ENCODE measurements around the gene UBE4A. TPM values are rescaled to one million over a fixed set of nuclear protein-coding genes. Genes with fewer than 3 reads are reported as not detected.

UBE4A gene
- total and polyA plus RNA-seq, 8 donors: 40.3 to 47.7 (median 44.0) TPM

DNA sequence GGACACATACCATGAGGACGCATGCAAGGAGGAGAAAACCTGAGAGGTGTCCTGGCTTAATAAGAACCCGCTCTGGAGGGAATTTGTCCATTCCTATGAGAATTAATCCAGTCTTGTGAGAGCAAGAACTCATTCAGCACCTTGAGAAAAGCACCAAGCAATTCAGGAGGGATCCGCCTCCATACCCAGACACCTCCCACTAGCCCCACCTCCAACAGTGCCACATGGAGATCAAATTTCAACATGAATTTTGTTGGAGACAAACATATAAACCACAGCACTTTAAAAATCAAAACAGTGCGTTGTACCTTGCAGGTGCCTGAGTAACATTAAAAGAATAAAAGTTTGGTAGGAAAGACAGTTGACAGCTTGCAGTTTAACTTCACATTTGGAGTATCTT, 11.4 kb downstream of the UBE4A start:
- Histone ChIP-seq H3K27ac (no peak overlapping the region), H3K36me3 (peaks cover 0 to 100% of the 10 kb centered on the region in 2 donors)
- intact Hi-C loops (cut with DNase I): no loop called here

DNA sequence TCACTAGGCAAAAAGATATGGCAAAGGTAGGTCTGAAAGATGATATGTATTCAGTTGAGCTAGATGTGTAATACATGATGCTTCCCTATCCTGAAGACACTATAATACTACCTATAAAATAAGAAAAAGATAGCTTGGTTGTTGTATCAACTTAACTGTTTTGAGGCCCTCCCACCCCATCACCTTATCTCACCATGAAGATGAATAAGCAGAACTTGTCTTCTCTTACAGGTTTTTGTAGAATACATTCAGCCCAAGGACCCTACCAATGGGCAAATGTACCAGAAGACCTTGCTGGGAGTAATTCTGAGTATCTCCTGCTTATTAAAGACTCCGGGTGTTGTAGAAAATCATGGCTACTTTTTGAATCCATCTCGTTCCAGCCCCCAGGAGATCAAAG, 13.9 kb downstream of the UBE4A start:
- TF ChIP-seq, protein P1, sequence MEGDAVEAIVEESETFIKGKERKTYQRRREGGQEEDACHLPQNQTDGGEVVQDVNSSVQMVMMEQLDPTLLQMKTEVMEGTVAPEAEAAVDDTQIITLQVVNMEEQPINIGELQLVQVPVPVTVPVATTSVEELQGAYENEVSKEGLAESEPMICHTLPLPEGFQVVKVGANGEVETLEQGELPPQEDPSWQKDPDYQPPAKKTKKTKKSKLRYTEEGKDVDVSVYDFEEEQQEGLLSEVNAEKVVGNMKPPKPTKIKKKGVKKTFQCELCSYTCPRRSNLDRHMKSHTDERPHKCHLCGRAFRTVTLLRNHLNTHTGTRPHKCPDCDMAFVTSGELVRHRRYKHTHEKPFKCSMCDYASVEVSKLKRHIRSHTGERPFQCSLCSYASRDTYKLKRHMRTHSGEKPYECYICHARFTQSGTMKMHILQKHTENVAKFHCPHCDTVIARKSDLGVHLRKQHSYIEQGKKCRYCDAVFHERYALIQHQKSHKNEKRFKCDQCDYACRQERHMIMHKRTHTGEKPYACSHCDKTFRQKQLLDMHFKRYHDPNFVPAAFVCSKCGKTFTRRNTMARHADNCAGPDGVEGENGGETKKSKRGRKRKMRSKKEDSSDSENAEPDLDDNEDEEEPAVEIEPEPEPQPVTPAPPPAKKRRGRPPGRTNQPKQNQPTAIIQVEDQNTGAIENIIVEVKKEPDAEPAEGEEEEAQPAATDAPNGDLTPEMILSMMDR (IDR thresholded peaks at IDR 0.05): no peak
- no peak overlapping the region for H3K27ac ChIP-seq
- peaks cover 0 to 100% of the 10 kb centered on the region in 2 donors for H3K36me3 ChIP-seq
- no peak overlapping the region for H3K4me3 ChIP-seq
- H3K4me1 ChIP-seq: no peaks in the 10 kb centered on the region
- no peak for ATAC-seq
- H3K27me3 ChIP-seq: no peaks in the 10 kb centered on the region
- H3K9me3 ChIP-seq: no peaks in the 10 kb centered on the region
- no peak for DNase-seq
- intact Hi-C loops (cut with DNase I): no loop called here

More for the DNA sequence above, 11.4 kb downstream of the UBE4A start:
- Histone ChIP-seq H3K4me1 (no peaks in the 10 kb centered on the region), H3K27me3 (no peaks in the 10 kb centered on the region), H3K4me3 (no peak overlapping the region), H3K9me3 (no peaks in the 10 kb centered on the region)
- TF ChIP-seq, protein P1 (IDR thresholded peaks at IDR 0.05): no peak
- DNase-seq (no peak), ATAC-seq (no peak)

DNA sequence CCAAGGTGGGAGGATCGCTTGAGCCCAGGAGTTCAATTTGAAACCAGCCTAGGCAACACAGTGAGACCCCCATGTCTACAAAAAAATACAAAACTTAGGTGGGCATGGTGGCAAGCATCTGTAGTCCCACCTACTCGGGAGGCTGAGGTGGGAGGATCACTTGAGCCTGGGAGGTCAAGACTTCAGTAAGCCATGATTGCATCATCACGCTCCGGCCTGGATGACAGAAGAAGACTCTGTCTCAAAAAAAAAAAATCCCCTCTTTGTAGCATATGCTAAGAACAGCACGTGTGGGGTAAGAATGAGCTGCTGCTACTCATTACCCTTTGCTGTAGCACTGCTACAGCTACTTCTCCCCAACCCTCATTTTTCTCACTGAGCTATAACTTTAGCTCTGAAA, 14.5 kb downstream of the UBE4A start:
- no peak for DNase-seq
- ATAC-seq: no peak
- H3K4me1 ChIP-seq: no peaks in the 10 kb centered on the region
- H3K27me3 ChIP-seq: no peaks in the 10 kb centered on the region
- H3K4me3 ChIP-seq: no peak overlapping the region
- no peak overlapping the region for H3K27ac ChIP-seq
- H3K9me3 ChIP-seq: no peaks in the 10 kb centered on the region
- TF ChIP-seq, protein P1 (IDR thresholded peaks at IDR 0.05): no peak
- peaks cover 0 to 100% of the 10 kb centered on the region in 2 donors for H3K36me3 ChIP-seq
- intact Hi-C loops (cut with DNase I): no loop called here

DNA sequence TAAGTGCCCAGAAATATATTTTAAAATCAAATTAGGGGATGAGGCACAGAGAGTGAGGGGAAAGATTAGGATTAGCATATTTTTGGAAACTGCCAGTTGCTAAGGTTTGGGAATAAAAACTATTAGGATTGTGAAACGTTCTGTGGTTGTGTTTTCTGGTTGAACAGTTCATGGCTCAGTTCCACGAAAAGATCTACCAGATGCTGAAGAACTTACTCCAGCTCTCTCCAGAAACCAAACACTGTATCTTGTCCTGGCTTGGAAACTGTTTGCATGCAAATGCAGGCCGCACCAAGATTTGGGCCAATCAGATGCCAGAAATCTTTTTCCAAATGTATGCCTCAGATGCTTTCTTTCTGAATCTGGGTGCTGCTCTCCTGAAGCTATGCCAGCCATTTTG, 15.3 kb downstream of the UBE4A start:
- ATAC-seq: no peak
- Histone ChIP-seq H3K27me3 (no peaks in the 10 kb centered on the region), H3K36me3 (peaks cover 0 to 100% of the 10 kb centered on the region in 2 donors), H3K4me1 (no peaks in the 10 kb centered on the region), H3K27ac (no peak overlapping the region), H3K9me3 (no peaks in the 10 kb centered on the region), H3K4me3 (no peak overlapping the region)
- intact Hi-C loops (cut with DNase I): no loop called here
- TF ChIP-seq, protein P1 (IDR thresholded peaks at IDR 0.05): no peak
- DNase-seq: no peak

DNA sequence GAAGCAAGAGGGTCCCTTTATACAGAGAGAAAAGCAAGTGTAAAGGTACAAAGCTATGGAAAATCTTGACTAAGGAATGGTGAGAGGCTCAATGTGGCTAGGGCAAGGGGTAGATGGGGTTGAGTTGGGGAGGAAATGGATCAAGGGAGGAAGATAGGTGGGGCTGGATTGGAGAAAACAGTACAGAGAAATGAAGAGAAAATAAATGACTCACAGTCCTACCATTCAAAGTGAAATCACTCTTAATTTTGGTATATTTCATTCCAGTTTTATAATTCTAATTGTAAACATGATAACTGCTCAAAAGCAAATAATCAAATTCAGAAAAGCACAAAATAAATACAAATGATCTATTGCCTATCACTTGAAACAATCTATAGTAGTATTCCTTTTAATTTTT, 16.6 kb downstream of the UBE4A start:
- Histone ChIP-seq H3K9me3 (no peaks in the 10 kb centered on the region), H3K27me3 (no peaks in the 10 kb centered on the region), H3K4me3 (no peak overlapping the region), H3K4me1 (no peaks in the 10 kb centered on the region), H3K27ac (no peak overlapping the region), H3K36me3 (peaks cover 0 to 98% of the 10 kb centered on the region in 2 donors)
- TF ChIP-seq, protein P1 (IDR thresholded peaks at IDR 0.05): no peak
- intact Hi-C loops (cut with DNase I): no loop called here
- no peak for DNase-seq
- ATAC-seq: no peak

Data from left lung (tissue), 10 donors.